Pancreas (tissue), 10 donors: ENCODE results near the gene CALHM2. TPM values are rescaled to one million over a fixed set of nuclear protein-coding genes. Genes with fewer than 3 reads are reported as not detected.
A peak's percentile ranks its signal among the peaks of the same experiment; 100 is the strongest.

Experiments used
- ATAC-seq, 4 donors: fragments of 200-7000 bp; cut with Tn5 transposase; one replicate each; pipeline versions ENCODE4 v1.8.0 to v1.9.1; 2020; ENCODE audit warnings: mild to moderate bottlenecking in 4 of 4, moderate library complexity in 4 of 4
- DNase-seq, 6 donors: peaks; one replicate each; pipeline ENCODE4 v3.0.0-alpha.2; 2020
- FAIRE-seq: peaks from 2 replicates; lab custom pipeline; 2012; peaks lifted over from hg19 to GRCh38; lab: Jason Lieb, UNC
- H3K27ac ChIP-seq, 4 donors: fragments of 200-600 bp; sonication (generic); 1 replicate in 3 of 4; 2 replicates in 1 of 4; pipeline versions ENCODE4 v1.5.0 to v1.8.0; 2020
- H3K27me3 ChIP-seq, 4 donors: fragments of 200-600 bp; one replicate each; pipeline ENCODE4 v1.8.0; 2021
- H3K36me3 ChIP-seq, 3 donors: fragments of 200-600 bp; sonication (generic) in 1 of 3; one replicate each; pipeline versions ENCODE4 v1.5.0 to v1.8.0; 2020 to 2021
- H3K4me1 ChIP-seq, 3 donors: fragments of 200-600 bp; one replicate each; pipeline ENCODE4 v1.8.0; 2021
- H3K4me3 ChIP-seq, 4 donors: fragments of 200-600 bp; sonication (generic) in 2 of 4; one replicate each; pipeline versions ENCODE4 v1.5.0 to v1.8.0; 2020 to 2021
- H3K9me3 ChIP-seq, 4 donors: fragments of 200-600 bp; one replicate each; pipeline ENCODE4 v1.8.0; 2021
- CTCF ChIP-seq, 4 donors: fragments of 200-600 bp; sonication (generic) in 3 of 4; IDR thresholded peaks; one replicate each; pipeline versions ENCODE4 v1.5.0 to v1.8.0; 2021; ENCODE audit warnings: antibody characterized with exemption in 4 of 4
- WGBS, 2 donors: extraction: QIAGEN DNeasy Blood & Tissue Kit; methylation state at CpG; one replicate each; pipeline ENCODE4 v1.1.7; 2013; 5-methylcytosine and 5-hydroxymethylcytosine counted together
- intact Hi-C, 3 donors: fragments of 100-400 bp; cut with DNase I; formaldehyde crosslinking; loops; one replicate each; pipeline versions ENCODE4 v1.11.1 to v1.14.2; 2022
- polyA plus RNA-seq, 2 donors: library from polyadenylated mRNA; stranded (reverse); fragments of 200-250 nt; gene quantifications; one replicate each; pipeline ENCODE4 v1.2.3, GENCODE V29; 2013
- total RNA-seq, 6 donors: library from RNA; stranded (reverse); fragmentation: NEBNext Ultra II Directional in 4 of 6; extraction: Animal tissue kit (Norgen Biotek cat#: 25700) in 4 of 6; gene quantifications; one replicate each; pipeline versions ENCODE4 v1.2.1 to v1.2.4, GENCODE V29; 2021 to 2023
- donor health status: healthy with polysubstance abuse.
- donor health status: DM: no; HTN: no; CAD: no; lungs with moderate emphysema.
- donor health status: DM: no; HTN: no; CAD: no.
- donor health status: control.
- donor health status: control.
- donor health status: Bipolar disorder and iron deficiency.
- donor health status: DM: yes; HTN: yes; CAD: no.
- donor health status: DM: no; HTN: no; CAD: no.
- donor health status: DM: no; HTN: no; CAD: no.
- donor health status: DM: yes; HTN: yes; CAD: no.

The CALHM2 gene
- total RNA-seq (10 to 100 TPM in 1 of 6 donors, 1 to 10 TPM in 5; 1.1 to 14.0 (median 4.1) TPM), polyA plus RNA-seq (1 to 10 TPM; 7.0 to 7.7 TPM)

GRCh38 chr10:103451831-103452505 is at the start of gene CALHM2:
Gene CALHM2, minus strand, starts transcription at chr10:103452370. Its CDS starts 2,429 bp downstream, at chr10:103449941.
- no peaks in the 10 kb centered on the region for H3K27me3 ChIP-seq
- FAIRE-seq (no peak), DNase-seq (peak in 5 of 6 donors; percentile 50 to 83 (median 59)), ATAC-seq (peak; percentile 78 to 89 (median 83))
- intact Hi-C loops: no loop called here
- peak within 1 kb of the TSS; percentile 26 to 53 (median 46) for H3K4me3 ChIP-seq
- TF ChIP-seq CTCF (IDR thresholded peaks at IDR 0.05): no peak
- H3K4me1 ChIP-seq: peaks cover 0 to 4% (median 0%) of the 10 kb centered on the region in 3 donors
- H3K36me3 ChIP-seq: peaks cover 0 to 5% (median 0%) of the 10 kb centered on the region in 3 donors
- WGBS, 2 donors: 10 to 12% methylated on average over 23 to 32 of the region's 32 CpGs
- peak within 1 kb of the TSS; percentile 10 to 47 (median 29) for H3K27ac ChIP-seq
- no peaks in the 10 kb centered on the region for H3K9me3 ChIP-seq

- ATAC-seq: no peak
- Histone ChIP-seq H3K9me3 (no peaks in the 10 kb centered on the region), H3K27me3 (no peaks in the 10 kb centered on the region), H3K27ac (peak overlapping the region in 1 of 4 donors; percentile 27), H3K36me3 (no peaks in the 10 kb centered on the region), H3K4me3 (no peak overlapping the region), H3K4me1 (peaks cover 9 to 14% (median 11%) of the 10 kb centered on the region in 3 donors)
- no peak for FAIRE-seq
- intact Hi-C loops: no loop called here
- peak in 2 of 6 donors; percentile 6 to 21 for DNase-seq
- WGBS, 2 donors: 79 to 93% methylated on average over 3 of the region's 3 CpGs
- no peak for TF ChIP-seq CTCF (IDR thresholded peaks at IDR 0.05)
These were observed 49.0 kb upstream of the CALHM2 start for GRCh38 chr10:103501186-103501585.

GRCh38 chr10:103500481-103500880 is 48.3 kb upstream of the CALHM2 start:
- TF ChIP-seq CTCF (IDR thresholded peaks at IDR 0.05): no peak
- H3K9me3 ChIP-seq: no peaks in the 10 kb centered on the region
- 70 to 79% methylated on average over 6 of the region's 6 CpGs for WGBS, 2 donors
- DNase-seq (peak in 1 of 6 donors; percentile 12), FAIRE-seq (no peak), ATAC-seq (no peak)
- intact Hi-C loops: no loop called here
- H3K4me1 ChIP-seq: peaks cover 7 to 11% (median 9%) of the 10 kb centered on the region in 3 donors
- no peak overlapping the region for H3K4me3 ChIP-seq
- no peaks in the 10 kb centered on the region for H3K36me3 ChIP-seq
- no peaks in the 10 kb centered on the region for H3K27me3 ChIP-seq
- peak overlapping the region in 2 of 4 donors; percentile 27 to 33 for H3K27ac ChIP-seq

GRCh38 chr10:103499881-103500280 is 47.7 kb upstream of the CALHM2 start:
- intact Hi-C loops: no loop called here
- no peak for TF ChIP-seq CTCF (IDR thresholded peaks at IDR 0.05)
- peaks cover 4 to 11% (median 9%) of the 10 kb centered on the region in 3 donors for H3K4me1 ChIP-seq
- 53 to 67% methylated on average over 7 of the region's 7 CpGs for WGBS, 2 donors
- FAIRE-seq: no peak
- no peak overlapping the region for H3K27ac ChIP-seq
- no peak overlapping the region for H3K4me3 ChIP-seq
- no peaks in the 10 kb centered on the region for H3K27me3 ChIP-seq
- no peak for ATAC-seq
- no peaks in the 10 kb centered on the region for H3K9me3 ChIP-seq
- H3K36me3 ChIP-seq: no peaks in the 10 kb centered on the region
- peak in 1 of 6 donors; percentile 42 for DNase-seq
